Measurements from ENCODE around the gene TMSB4X.

Gene TMSB4X

DNA sequence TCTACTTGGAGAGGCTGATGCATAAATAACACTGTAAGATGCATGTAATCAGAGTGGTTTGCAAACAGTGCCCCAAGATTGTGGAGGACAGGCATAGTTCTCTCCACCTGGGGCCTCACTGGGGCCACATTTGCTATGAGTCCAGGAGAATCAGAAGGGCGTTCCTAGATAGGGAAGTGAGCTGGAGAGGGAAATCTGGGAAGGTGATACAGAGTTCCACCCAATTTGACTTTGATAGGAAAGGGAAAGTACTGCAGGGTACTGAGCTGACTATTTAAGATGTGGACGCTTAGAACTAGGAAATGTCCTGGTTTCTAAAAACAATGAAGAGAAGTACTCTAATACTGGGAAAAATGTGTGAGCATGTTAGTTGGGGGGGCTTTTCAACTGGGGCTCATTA lies 35.6 kb downstream of the TMSB4X start:
- H3K4me1 ChIP-seq (ENCODE audit: insufficient read depth, low read length): peaks cover 39% of the 10 kb centered on the region
- ATAC-seq (ENCODE audit: insufficient read depth, low read depth): no peak
- no peak overlapping the region for H3K27ac ChIP-seq (ENCODE audit: low read length)

DNA sequence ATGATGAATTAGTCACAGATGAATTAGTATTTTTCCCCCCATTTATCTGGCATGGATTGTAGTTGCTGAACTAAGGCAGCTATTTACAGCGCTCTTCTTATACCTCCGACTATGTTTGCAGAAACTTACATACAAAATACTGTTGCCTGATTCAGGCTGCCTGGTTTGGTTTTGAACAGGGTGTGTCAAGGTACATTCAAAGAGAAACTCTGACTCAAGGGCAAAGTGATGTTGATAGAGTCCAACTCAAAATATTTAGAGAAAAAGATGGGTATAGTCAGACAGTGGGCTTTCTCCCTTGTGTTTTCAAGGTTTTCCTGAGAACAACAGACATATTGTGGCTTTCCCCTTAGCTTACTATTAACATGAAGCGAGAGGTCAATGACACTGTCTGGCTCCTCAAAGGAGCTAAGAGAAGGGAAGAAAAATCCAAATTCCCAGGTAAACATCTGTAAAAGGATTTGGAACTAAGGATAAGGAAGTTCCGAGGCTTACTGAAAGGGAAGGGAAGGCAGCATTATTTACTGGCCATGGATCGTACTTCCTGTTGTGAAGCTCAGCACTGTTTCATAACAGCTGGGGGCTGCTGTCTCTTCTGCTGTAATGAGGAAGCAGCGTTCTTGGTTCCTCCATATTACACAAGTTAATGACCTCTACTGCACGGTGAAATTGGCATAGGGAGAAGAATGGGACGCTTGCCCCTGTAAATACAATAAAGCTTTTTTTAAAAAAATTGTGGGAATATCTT lies 38.6 kb downstream of the TMSB4X start:
- Histone ChIP-seq H3K9me3 (ENCODE audit: insufficient read depth, low read length, severe bottlenecking) (no peaks in the 10 kb centered on the region), H3K4me3 (ENCODE audit: low read depth in 1 of 2, low read length in 2 of 2) (no peak overlapping the region), H2AFZ (ENCODE audit: low read depth, low read length) (peak overlapping the region; percentile 72), H3K27me3 (ENCODE audit: insufficient read depth, low read length, poor library complexity) (no peaks in the 10 kb centered on the region), H3K36me3 (ENCODE audit: insufficient read depth, low read length) (no peaks in the 10 kb centered on the region), H3K9ac (ENCODE audit: low read depth, low read length) (no peak overlapping the region; the same call in 1 of the 2 replicates), H3K4me2 (ENCODE audit: insufficient read depth, low read length) (no peak overlapping the region), H3K27ac (ENCODE audit: low read length) (peak overlapping the region; percentile 70), H3K4me1 (ENCODE audit: insufficient read depth, low read length) (peaks cover 20% of the 10 kb centered on the region), H4K20me1 (ENCODE audit: insufficient read depth, low read length) (no peaks in the 10 kb centered on the region), H3K79me2 (ENCODE audit: insufficient read depth, low read length) (no peaks in the 10 kb centered on the region)
- ATAC-seq (ENCODE audit: insufficient read depth, low read depth) (peak; percentile 72; the same call in 2 of the 3 replicates), DNase-seq (no peak)
- TF ChIP-seq, protein P1, sequence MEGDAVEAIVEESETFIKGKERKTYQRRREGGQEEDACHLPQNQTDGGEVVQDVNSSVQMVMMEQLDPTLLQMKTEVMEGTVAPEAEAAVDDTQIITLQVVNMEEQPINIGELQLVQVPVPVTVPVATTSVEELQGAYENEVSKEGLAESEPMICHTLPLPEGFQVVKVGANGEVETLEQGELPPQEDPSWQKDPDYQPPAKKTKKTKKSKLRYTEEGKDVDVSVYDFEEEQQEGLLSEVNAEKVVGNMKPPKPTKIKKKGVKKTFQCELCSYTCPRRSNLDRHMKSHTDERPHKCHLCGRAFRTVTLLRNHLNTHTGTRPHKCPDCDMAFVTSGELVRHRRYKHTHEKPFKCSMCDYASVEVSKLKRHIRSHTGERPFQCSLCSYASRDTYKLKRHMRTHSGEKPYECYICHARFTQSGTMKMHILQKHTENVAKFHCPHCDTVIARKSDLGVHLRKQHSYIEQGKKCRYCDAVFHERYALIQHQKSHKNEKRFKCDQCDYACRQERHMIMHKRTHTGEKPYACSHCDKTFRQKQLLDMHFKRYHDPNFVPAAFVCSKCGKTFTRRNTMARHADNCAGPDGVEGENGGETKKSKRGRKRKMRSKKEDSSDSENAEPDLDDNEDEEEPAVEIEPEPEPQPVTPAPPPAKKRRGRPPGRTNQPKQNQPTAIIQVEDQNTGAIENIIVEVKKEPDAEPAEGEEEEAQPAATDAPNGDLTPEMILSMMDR (IDR thresholded peaks at IDR 0.05; ENCODE audit: borderline replicate concordance, extremely low read depth, low read length, poor library complexity, severe bottlenecking): no peak
- TF ChIP-seq EZH2 (IDR thresholded peaks at IDR 0.05; ENCODE audit: borderline replicate concordance, low read depth, low read length, severe bottlenecking): no peak

More for the DNA sequence above, 35.6 kb downstream of the TMSB4X start:
- Histone ChIP-seq H3K36me3 (ENCODE audit: insufficient read depth, low read length) (no peaks in the 10 kb centered on the region), H3K4me3 (ENCODE audit: low read depth in 1 of 2, low read length in 2 of 2) (no peak overlapping the region), H3K27me3 (ENCODE audit: insufficient read depth, low read length, poor library complexity) (no peaks in the 10 kb centered on the region), H3K79me2 (ENCODE audit: insufficient read depth, low read length) (no peaks in the 10 kb centered on the region), H3K9ac (ENCODE audit: low read depth, low read length) (no peak overlapping the region), H4K20me1 (ENCODE audit: insufficient read depth, low read length) (no peaks in the 10 kb centered on the region), H3K4me2 (ENCODE audit: insufficient read depth, low read length) (no peak overlapping the region), H2AFZ (ENCODE audit: low read depth, low read length) (no peak overlapping the region), H3K9me3 (ENCODE audit: insufficient read depth, low read length, severe bottlenecking) (no peaks in the 10 kb centered on the region)
- DNase-seq: no peak
- no peak for TF ChIP-seq EZH2 (IDR thresholded peaks at IDR 0.05; ENCODE audit: borderline replicate concordance, low read depth, low read length, severe bottlenecking)
- TF ChIP-seq, protein P1 (IDR thresholded peaks at IDR 0.05; ENCODE audit: borderline replicate concordance, extremely low read depth, low read length, poor library complexity, severe bottlenecking): no peak

DNA sequence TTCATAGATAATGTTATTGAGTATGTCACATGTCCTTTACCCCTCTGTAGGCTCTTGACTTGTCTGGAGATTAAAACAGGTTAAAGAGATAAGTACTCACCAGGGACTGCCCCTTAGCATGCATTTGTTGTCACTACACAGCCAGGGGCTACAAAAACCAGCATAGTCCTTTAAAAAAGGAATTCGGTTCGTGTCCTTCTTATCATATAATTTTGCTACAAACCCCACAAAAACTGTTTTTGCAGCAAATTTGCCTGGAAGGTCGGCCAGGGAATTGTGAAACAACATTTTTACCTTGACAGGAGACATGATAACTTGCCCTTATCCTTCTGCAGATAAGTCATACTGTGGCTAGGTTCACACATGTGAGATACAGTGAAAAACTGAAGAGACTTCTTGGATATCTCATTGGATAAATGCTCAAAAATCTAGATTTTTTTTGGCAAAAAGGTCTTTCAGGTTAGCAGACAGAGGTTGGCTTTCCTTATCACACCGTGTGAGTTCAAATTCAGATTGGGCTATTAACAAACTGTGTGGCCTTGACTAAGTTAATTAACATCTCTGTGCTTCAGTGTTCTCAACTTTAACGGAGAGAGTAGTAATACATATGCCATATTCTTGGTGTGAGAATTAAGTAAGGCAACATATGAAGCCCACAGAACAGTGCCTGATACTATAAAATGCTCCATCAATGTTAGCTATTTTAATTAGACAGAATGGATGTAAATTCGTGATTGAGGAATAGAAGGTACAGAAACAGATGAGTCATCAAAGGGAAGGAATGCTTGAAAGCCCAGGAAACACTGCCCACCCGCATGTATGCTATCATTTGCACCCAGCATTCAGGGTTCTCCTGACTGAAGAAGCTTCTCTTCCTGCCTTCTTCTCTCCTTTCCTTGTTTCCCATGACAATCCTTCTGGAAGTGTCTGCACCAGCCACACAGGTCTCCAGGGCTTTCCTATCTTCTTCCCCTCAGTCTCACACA lies 39.5 kb downstream of the TMSB4X start:
- Histone ChIP-seq H4K20me1 (ENCODE audit: insufficient read depth, low read length) (no peaks in the 10 kb centered on the region), H3K4me3 (ENCODE audit: low read depth in 1 of 2, low read length in 2 of 2) (no peak overlapping the region), H3K27ac (ENCODE audit: low read length) (no peak overlapping the region; the same call in 1 of the 2 replicates), H3K9ac (ENCODE audit: low read depth, low read length) (no peak overlapping the region), H3K9me3 (ENCODE audit: insufficient read depth, low read length, severe bottlenecking) (no peaks in the 10 kb centered on the region), H2AFZ (ENCODE audit: low read depth, low read length) (peak overlapping the region; percentile 72; the same call in 1 of the 2 replicates), H3K4me1 (ENCODE audit: insufficient read depth, low read length) (peaks cover 20% of the 10 kb centered on the region), H3K27me3 (ENCODE audit: insufficient read depth, low read length, poor library complexity) (no peaks in the 10 kb centered on the region), H3K79me2 (ENCODE audit: insufficient read depth, low read length) (no peaks in the 10 kb centered on the region), H3K36me3 (ENCODE audit: insufficient read depth, low read length) (no peaks in the 10 kb centered on the region), H3K4me2 (ENCODE audit: insufficient read depth, low read length) (no peak overlapping the region)
- TF ChIP-seq, protein P1 (IDR thresholded peaks at IDR 0.05; ENCODE audit: borderline replicate concordance, extremely low read depth, low read length, poor library complexity, severe bottlenecking): no peak
- no peak for TF ChIP-seq EZH2 (IDR thresholded peaks at IDR 0.05; ENCODE audit: borderline replicate concordance, low read depth, low read length, severe bottlenecking)
- DNase-seq (no peak), ATAC-seq (ENCODE audit: insufficient read depth, low read depth) (0 out of 3 replicates have a peak, but pooled peaks have one; percentile 22)

Data from DND-41 (cell line).